Activated CD4-positive, CD25-positive, alpha-beta regulatory T cell treated with anti-CD3 and anti-CD28 coated beads, Interleukin-2, amount 50 U/mL, for 16 hours (primary cell): ENCODE data around the gene MED17.

Experiments
- DNase-seq: peaks from one replicate; pipeline ENCODE4 v3.0.0-alpha.2; 2020; ENCODE audit warnings: low read depth, low spot score

MED17 gene

GRCh38 chr11:93817426-93818348 lies 33.6 kb downstream of the MED17 start:
- no peak for DNase-seq

GRCh38 chr11:93819966-93820695 lies 36.0 kb downstream of the MED17 start:
- no peak for DNase-seq

- DNase-seq = no peak
Measured at GRCh38 chr11:93820847-93821246, 36.8 kb downstream of the MED17 start.

GRCh38 chr11:93821617-93822016 lies 37.5 kb downstream of the MED17 start:
- no peak for DNase-seq

- no peak for DNase-seq
Measured at GRCh38 chr11:93822359-93822758, 38.3 kb downstream of the MED17 start.

GRCh38 chr11:93823210-93823609 lies 39.1 kb downstream of the MED17 start:
- no peak for DNase-seq

GRCh38 chr11:93827363-93827762 lies 43.3 kb downstream of the MED17 start:
- DNase-seq = no peak

GRCh38 chr11:93829598-93829997 lies 45.5 kb downstream of the MED17 start:
- no peak for DNase-seq

GRCh38 chr11:93831343-93832127 lies 47.5 kb downstream of the MED17 start:
- DNase-seq = no peak

GRCh38 chr11:93832780-93833179 lies 48.7 kb downstream of the MED17 start:
- no peak for DNase-seq

- DNase-seq = no peak
Measured at GRCh38 chr11:93838967-93839366, 54.9 kb downstream of the MED17 start.

GRCh38 chr11:93840180-93840579 lies 56.1 kb downstream of the MED17 start:
- DNase-seq = no peak

- DNase-seq = no peak
Measured at GRCh38 chr11:93840981-93841380, 56.9 kb downstream of the MED17 start.

- DNase-seq = no peak
Measured at GRCh38 chr11:93841446-93841845, 57.4 kb downstream of the MED17 start.

- no peak for DNase-seq
Measured at GRCh38 chr11:93842034-93842433, 58.0 kb downstream of the MED17 start.

GRCh38 chr11:93842461-93842860 lies 58.4 kb downstream of the MED17 start:
- DNase-seq = no peak

- DNase-seq = no peak
Measured at GRCh38 chr11:93843906-93844305, 59.8 kb downstream of the MED17 start.

- DNase-seq = no peak
Measured at GRCh38 chr11:93844568-93844967, 60.5 kb downstream of the MED17 start.

GRCh38 chr11:93845181-93846092 lies 61.4 kb downstream of the MED17 start:
- no peak for DNase-seq

- no peak for DNase-seq
Measured at GRCh38 chr11:93846411-93846810, 62.3 kb downstream of the MED17 start.

- no peak for DNase-seq
Measured at GRCh38 chr11:93849201-93849600, 65.1 kb downstream of the MED17 start.
